ENCODE measurements around the gene DAW1. TPM values are rescaled to one million over a fixed set of nuclear protein-coding genes. Genes with fewer than 3 reads are reported as not detected.

DAW1 gene
- total RNA-seq, 1 donor, result under 0.01 TPM

GRCh38 chr2:227864161-227864756, 7.2 kb upstream of the DAW1 start:
- H3K79me2 ChIP-seq (ENCODE audit: insufficient read depth, low read length), result no peaks in the 10 kb centered on the region
- no peak overlapping the region for H3K4me3 ChIP-seq (ENCODE audit: insufficient read depth, low read length)
- no peaks in the 10 kb centered on the region for H3K9me3 ChIP-seq (ENCODE audit: low read depth, low read length)
- peaks cover 36% of the 10 kb centered on the region for H3K4me1 ChIP-seq (ENCODE audit: insufficient read depth, low read length)
- no peak overlapping the region for H2AFZ ChIP-seq (ENCODE audit: low read length)
- DNase-seq (ENCODE audit: insufficient read length, low spot score, missing footprints), result no peak
- H3K27ac ChIP-seq (ENCODE audit: low read depth, low read length), result peak overlapping the region; percentile 91
- no peak for TF ChIP-seq CTCF (IDR thresholded peaks at IDR 0.05; ENCODE audit: extremely low read depth, low read depth, low read length)
- H3K36me3 ChIP-seq (ENCODE audit: insufficient read depth, low read length), result no peaks in the 10 kb centered on the region
- peak overlapping the region; percentile 2 for H3K4me2 ChIP-seq (ENCODE audit: insufficient read depth, low read length)
- no peaks in the 10 kb centered on the region for H4K20me1 ChIP-seq (ENCODE audit: insufficient read depth, low read length)
- no peaks in the 10 kb centered on the region for H3K27me3 ChIP-seq (ENCODE audit: insufficient read depth, low read length)

- Histone ChIP-seq H3K9me3 (ENCODE audit: low read depth, low read length) (no peaks in the 10 kb centered on the region), H3K36me3 (ENCODE audit: insufficient read depth, low read length) (no peaks in the 10 kb centered on the region), H3K79me2 (ENCODE audit: insufficient read depth, low read length) (no peaks in the 10 kb centered on the region), H3K27ac (ENCODE audit: low read depth, low read length) (peak overlapping the region; percentile 91), H3K27me3 (ENCODE audit: insufficient read depth, low read length) (no peaks in the 10 kb centered on the region), H3K4me1 (ENCODE audit: insufficient read depth, low read length) (peaks cover 36% of the 10 kb centered on the region), H2AFZ (ENCODE audit: low read length) (no peak overlapping the region), H3K4me3 (ENCODE audit: insufficient read depth, low read length) (no peak overlapping the region), H4K20me1 (ENCODE audit: insufficient read depth, low read length) (no peaks in the 10 kb centered on the region), H3K4me2 (ENCODE audit: insufficient read depth, low read length) (no peak overlapping the region)
- DNase-seq (ENCODE audit: insufficient read length, low spot score, missing footprints), result no peak
- no peak for TF ChIP-seq CTCF (IDR thresholded peaks at IDR 0.05; ENCODE audit: extremely low read depth, low read depth, low read length)
Observed at GRCh38 chr2:227865291-227865690, 6.1 kb upstream of the DAW1 start.

GRCh38 chr2:227867386-227867785, 4.0 kb upstream of the DAW1 start:
- no peaks in the 10 kb centered on the region for H3K27me3 ChIP-seq (ENCODE audit: insufficient read depth, low read length)
- H4K20me1 ChIP-seq (ENCODE audit: insufficient read depth, low read length), result no peaks in the 10 kb centered on the region
- no peaks in the 10 kb centered on the region for H3K36me3 ChIP-seq (ENCODE audit: insufficient read depth, low read length)
- no peaks in the 10 kb centered on the region for H3K79me2 ChIP-seq (ENCODE audit: insufficient read depth, low read length)
- no peak overlapping the region for H3K27ac ChIP-seq (ENCODE audit: low read depth, low read length)
- no peaks in the 10 kb centered on the region for H3K9me3 ChIP-seq (ENCODE audit: low read depth, low read length)
- H2AFZ ChIP-seq (ENCODE audit: low read length), result no peak overlapping the region
- peaks cover 35% of the 10 kb centered on the region for H3K4me1 ChIP-seq (ENCODE audit: insufficient read depth, low read length)
- no peak for DNase-seq (ENCODE audit: insufficient read length, low spot score, missing footprints)
- no peak overlapping the region for H3K4me3 ChIP-seq (ENCODE audit: insufficient read depth, low read length)
- H3K4me2 ChIP-seq (ENCODE audit: insufficient read depth, low read length), result no peak overlapping the region
- no peak for TF ChIP-seq CTCF (IDR thresholded peaks at IDR 0.05; ENCODE audit: extremely low read depth, low read depth, low read length)

- H3K79me2 ChIP-seq (ENCODE audit: insufficient read depth, low read length), result no peaks in the 10 kb centered on the region
- H3K9me3 ChIP-seq (ENCODE audit: low read depth, low read length), result no peaks in the 10 kb centered on the region
- H3K4me3 ChIP-seq (ENCODE audit: insufficient read depth, low read length), result peak overlapping the region; percentile 68
- H4K20me1 ChIP-seq (ENCODE audit: insufficient read depth, low read length), result no peaks in the 10 kb centered on the region
- H3K36me3 ChIP-seq (ENCODE audit: insufficient read depth, low read length), result no peaks in the 10 kb centered on the region
- no peaks in the 10 kb centered on the region for H3K27me3 ChIP-seq (ENCODE audit: insufficient read depth, low read length)
- no peak for TF ChIP-seq CTCF (IDR thresholded peaks at IDR 0.05; ENCODE audit: extremely low read depth, low read depth, low read length)
- H2AFZ ChIP-seq (ENCODE audit: low read length), result peak overlapping the region; percentile 95
- peak overlapping the region; percentile 92 for H3K27ac ChIP-seq (ENCODE audit: low read depth, low read length)
- H3K4me2 ChIP-seq (ENCODE audit: insufficient read depth, low read length), result peak overlapping the region; percentile 82
- peaks cover 17% of the 10 kb centered on the region for H3K4me1 ChIP-seq (ENCODE audit: insufficient read depth, low read length)
- peak; percentile 93 for DNase-seq (ENCODE audit: insufficient read length, low spot score, missing footprints)
Observed at GRCh38 chr2:227870710-227871374, 589 bp upstream of the DAW1 start.

Data from osteoblast (primary cell).